ENCODE results near the gene AIFM2. TPM values are rescaled to one million over a fixed set of nuclear protein-coding genes. Genes with fewer than 3 reads are reported as not detected.

The AIFM2 gene
- total RNA-seq, 4 donors from 2014 or later, result 22.0 to 38.3 (median 31.1) TPM

DNA sequence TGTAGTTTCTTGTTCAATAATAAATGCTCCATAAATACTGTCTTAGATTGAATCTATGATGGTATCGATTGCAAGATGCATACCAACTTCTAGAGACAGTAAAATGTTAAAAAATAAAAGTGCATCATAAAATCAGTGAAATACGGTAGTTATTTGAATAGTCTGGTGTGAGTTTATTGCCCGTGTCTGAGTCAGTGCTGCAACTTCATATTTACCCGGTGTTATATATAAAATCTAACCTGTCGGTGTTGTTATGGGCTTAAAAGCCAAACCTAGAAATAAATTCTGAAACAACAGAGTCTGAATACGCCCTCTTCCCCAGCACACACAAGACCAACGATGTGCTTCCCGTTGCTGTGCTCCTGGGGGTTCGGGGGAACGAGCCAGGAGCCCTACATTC, 63.7 kb downstream of the AIFM2 start:
- Histone ChIP-seq H3K27me3 (no peaks in the 10 kb centered on the region), H3K4me3 (replicated peaks in 1 of 3) (no peak overlapping the region), H3K4me1 (no peaks in the 10 kb centered on the region), H3K9me3 (no peaks in the 10 kb centered on the region), H3K36me3 (no peaks in the 10 kb centered on the region), H3K27ac (no peak overlapping the region)
- intact Hi-C loops (cut with DNase I), result no loop called here
- TF ChIP-seq, protein P1, sequence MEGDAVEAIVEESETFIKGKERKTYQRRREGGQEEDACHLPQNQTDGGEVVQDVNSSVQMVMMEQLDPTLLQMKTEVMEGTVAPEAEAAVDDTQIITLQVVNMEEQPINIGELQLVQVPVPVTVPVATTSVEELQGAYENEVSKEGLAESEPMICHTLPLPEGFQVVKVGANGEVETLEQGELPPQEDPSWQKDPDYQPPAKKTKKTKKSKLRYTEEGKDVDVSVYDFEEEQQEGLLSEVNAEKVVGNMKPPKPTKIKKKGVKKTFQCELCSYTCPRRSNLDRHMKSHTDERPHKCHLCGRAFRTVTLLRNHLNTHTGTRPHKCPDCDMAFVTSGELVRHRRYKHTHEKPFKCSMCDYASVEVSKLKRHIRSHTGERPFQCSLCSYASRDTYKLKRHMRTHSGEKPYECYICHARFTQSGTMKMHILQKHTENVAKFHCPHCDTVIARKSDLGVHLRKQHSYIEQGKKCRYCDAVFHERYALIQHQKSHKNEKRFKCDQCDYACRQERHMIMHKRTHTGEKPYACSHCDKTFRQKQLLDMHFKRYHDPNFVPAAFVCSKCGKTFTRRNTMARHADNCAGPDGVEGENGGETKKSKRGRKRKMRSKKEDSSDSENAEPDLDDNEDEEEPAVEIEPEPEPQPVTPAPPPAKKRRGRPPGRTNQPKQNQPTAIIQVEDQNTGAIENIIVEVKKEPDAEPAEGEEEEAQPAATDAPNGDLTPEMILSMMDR (IDR thresholded peaks at IDR 0.05), result no peak
- no peak for TF ChIP-seq POLR2A (IDR thresholded peaks at IDR 0.05)
- WGBS, 2 donors, result 91 to 94% methylated on average over 10 of the region's 10 CpGs
- DNase-seq, result no peak

DNA sequence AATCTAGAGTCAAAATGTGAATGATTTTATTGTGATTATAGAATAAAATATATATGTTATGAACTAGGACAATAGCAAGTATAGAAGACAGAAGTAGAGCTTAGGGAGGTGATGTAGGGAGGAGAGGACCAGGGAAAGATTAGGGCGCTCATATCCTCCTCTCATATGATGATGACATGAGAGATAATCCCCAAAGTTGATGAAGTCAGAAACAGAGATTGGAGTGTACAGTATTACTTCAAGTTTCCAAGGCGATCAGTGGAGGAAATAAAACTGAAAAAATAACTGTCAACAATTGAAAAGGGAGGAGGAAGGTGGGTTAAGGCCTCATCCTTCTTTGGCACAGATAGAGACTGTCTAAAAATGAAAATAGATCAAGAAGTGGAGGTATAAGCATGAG, 65.0 kb downstream of the AIFM2 start:
- Histone ChIP-seq H3K9me3 (no peaks in the 10 kb centered on the region), H3K27me3 (no peaks in the 10 kb centered on the region)
- TF ChIP-seq, protein P1 (IDR thresholded peaks at IDR 0.05), result no peak
- no peak for TF ChIP-seq POLR2A (IDR thresholded peaks at IDR 0.05)

DNA sequence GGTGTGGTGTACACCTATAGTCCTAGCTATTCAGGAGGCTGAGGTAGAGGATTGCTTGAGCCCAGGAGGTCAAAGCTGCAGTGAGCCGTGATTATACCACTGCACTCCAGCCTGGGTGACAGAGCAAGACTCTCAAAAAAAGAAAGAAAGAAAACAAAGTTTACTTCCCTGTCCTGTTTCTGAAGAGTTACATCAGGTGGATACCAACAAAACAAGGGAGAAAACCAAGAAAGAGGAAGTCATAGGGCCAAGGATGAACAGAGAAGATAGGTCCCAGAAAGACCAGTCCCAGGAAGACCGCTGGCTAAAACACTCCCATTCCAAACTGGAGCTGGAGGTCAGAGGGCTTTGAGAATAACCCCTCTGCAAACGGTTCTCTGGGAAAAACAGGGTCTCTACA, 66.4 kb downstream of the AIFM2 start:
- intact Hi-C loops (cut with DNase I), result no loop called here
- H3K36me3 ChIP-seq, result no peaks in the 10 kb centered on the region
- no peak overlapping the region for H3K4me3 ChIP-seq (replicated peaks in 1 of 3)
- no peak for TF ChIP-seq POLR2A (IDR thresholded peaks at IDR 0.05)
- TF ChIP-seq, protein P1 (IDR thresholded peaks at IDR 0.05), result no peak
- WGBS, 2 donors, result 84 to 87% methylated on average over 3 of the region's 3 CpGs
- no peaks in the 10 kb centered on the region for H3K27me3 ChIP-seq
- H3K4me1 ChIP-seq, result peaks cover 2 to 3% of the 10 kb centered on the region in 2 donors
- H3K9me3 ChIP-seq, result no peaks in the 10 kb centered on the region
- DNase-seq, result no peak
- H3K27ac ChIP-seq, result no peak overlapping the region

More for the DNA sequence above, 65.0 kb downstream of the AIFM2 start:
- Histone ChIP-seq H3K36me3 (no peaks in the 10 kb centered on the region), H3K4me3 (replicated peaks in 1 of 3) (no peak overlapping the region), H3K27ac (no peak overlapping the region), H3K4me1 (no peaks in the 10 kb centered on the region)
- WGBS, 2 donors, result 91 to 98% methylated on average over 2 of the region's 2 CpGs
- intact Hi-C loops (cut with DNase I), result no loop called here
- DNase-seq, result no peak

DNA sequence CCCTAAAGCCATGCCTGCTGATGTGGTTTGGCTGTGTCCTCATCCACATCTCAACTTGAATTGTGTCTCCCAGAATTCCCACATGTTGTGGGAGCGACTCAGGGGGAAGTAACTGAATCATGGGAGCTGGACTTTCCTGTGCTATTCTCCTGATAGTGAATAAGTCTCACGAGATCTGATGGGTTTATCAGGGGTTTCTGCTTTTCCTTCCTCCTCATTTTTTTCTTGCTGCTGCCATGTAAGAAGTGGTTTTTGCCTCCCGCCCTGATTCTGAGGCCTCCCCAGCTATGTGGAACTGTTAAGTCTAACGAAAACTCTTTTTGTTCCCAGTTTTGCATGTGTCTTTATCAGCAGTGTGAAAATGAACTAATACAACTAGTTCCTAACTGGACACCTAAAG, 68.1 kb downstream of the AIFM2 start:
- Histone ChIP-seq H3K4me3 (replicated peaks in 1 of 3) (no peak overlapping the region), H3K9me3 (no peaks in the 10 kb centered on the region), H3K4me1 (peaks cover 4 to 10% of the 10 kb centered on the region in 2 donors), H3K36me3 (no peaks in the 10 kb centered on the region), H3K27ac (no peak overlapping the region), H3K27me3 (no peaks in the 10 kb centered on the region)
- 91 to 92% methylated on average over 4 of the region's 4 CpGs for WGBS, 2 donors
- TF ChIP-seq, protein P1 (IDR thresholded peaks at IDR 0.05), result no peak
- TF ChIP-seq POLR2A (IDR thresholded peaks at IDR 0.05), result no peak
- intact Hi-C loops (cut with DNase I), result no loop called here
- DNase-seq, result no peak

DNA sequence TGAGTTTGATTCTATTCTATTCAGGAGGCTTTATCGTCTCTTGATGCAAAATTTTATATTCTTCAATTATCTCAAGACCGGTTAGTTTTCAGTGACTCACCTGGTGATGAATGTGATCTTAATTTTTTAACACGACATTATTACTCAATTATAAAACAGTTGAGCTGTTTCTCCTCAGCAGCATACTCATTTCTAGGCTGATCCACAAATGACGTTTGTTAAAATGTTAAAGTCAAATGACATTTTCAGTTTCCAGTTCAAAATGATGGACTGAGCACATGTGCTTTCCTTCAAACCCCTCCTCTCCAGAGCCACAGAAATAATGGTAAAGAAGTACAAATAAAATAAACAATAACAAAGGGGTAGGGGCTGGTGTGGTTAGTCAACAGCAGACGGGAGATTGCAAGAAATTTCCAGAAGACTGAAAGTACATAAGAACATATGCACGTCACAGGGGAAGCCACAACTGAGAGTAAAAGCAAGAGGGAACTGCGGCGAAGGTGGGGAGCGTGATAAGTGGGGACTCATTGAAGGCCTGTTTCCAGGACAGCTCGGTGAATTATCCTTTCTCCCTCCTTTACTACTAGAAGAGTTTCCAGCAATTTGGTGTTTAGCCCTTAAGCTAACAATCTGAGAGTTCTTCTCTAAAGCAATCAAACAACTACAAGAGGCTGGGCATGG, 69.1 kb downstream of the AIFM2 start:
- Histone ChIP-seq H3K27me3 (no peaks in the 10 kb centered on the region), H3K27ac (no peak overlapping the region), H3K4me3 (replicated peaks in 1 of 3) (no peak overlapping the region), H3K36me3 (no peaks in the 10 kb centered on the region), H3K9me3 (no peaks in the 10 kb centered on the region), H3K4me1 (peaks cover 4 to 10% of the 10 kb centered on the region in 2 donors)
- intact Hi-C loops (cut with DNase I), result no loop called here
- TF ChIP-seq, protein P1 (IDR thresholded peaks at IDR 0.05), result no peak
- TF ChIP-seq POLR2A (IDR thresholded peaks at IDR 0.05), result no peak
- 86 to 87% methylated on average over 10 of the region's 10 CpGs for WGBS, 2 donors
- DNase-seq, result no peak

Other genes with a start within 250 kb of the AIFM2 start
- 10 to 100 TPM in 3 of 4 donors, 1 to 10 TPM in 1; 7.0 to 21.8 (median 15.0) TPM for gene MACROH2A2, start 80.0 kb downstream of the AIFM2 start, total RNA-seq
- 10 to 100 TPM; 17.1 to 31.2 (median 25.1) TPM for gene TYSND1, start 13.9 kb upstream of the AIFM2 start, total RNA-seq
- gene SAR1A, start 37.7 kb upstream of the AIFM2 start, total RNA-seq, result 100 to 1,000 TPM in 3 of 4 donors, 10 to 100 TPM in 1; 99.6 to 125 (median 103) TPM
- gene PPA1, start 100.6 kb upstream of the AIFM2 start, total RNA-seq, result 100 to 1,000 TPM; 151 to 209 (median 185) TPM
- under 1 TPM in 3 of 4 donors, not detected in 1; under 0.01 to 0.13 (median 0.05) TPM for gene NPFFR1, start 151.2 kb upstream of the AIFM2 start, total RNA-seq
- gene LRRC20, start 249.8 kb upstream of the AIFM2 start, total RNA-seq, result 10 to 100 TPM in 2 of 4 donors, 1 to 10 TPM in 2; 2.5 to 20.5 (median 8.7) TPM

Data from thyroid gland (tissue), 4 donors.